ENCODE measurements around the gene PDK3.

PDK3 gene

GRCh38 chrX:24464836-24465531, at the start of gene PDK3:
Gene PDK3, plus strand, starts transcription at chrX:24465286. Its CDS starts 170 bp downstream, at chrX:24465456.
- Histone ChIP-seq H2AFZ (ENCODE audit: low read length, unreplicated experiment) (peak within 1 kb of the TSS; percentile 90), H3K36me3 (ENCODE audit: insufficient read depth, low read length) (no peaks in the 10 kb centered on the region), H3K4me1 (ENCODE audit: control insufficient read depth, insufficient read depth, low read length, unreplicated experiment) (peaks cover 17% of the 10 kb centered on the region), H3K4me3 (ENCODE audit: low read depth, low read length) (peak within 1 kb of the TSS; percentile 99), H3K27me3 (ENCODE audit: insufficient read depth, low read length) (no peaks in the 10 kb centered on the region), H3K27ac (ENCODE audit: low read depth, low read length) (no peak within 1 kb of the TSS), H3K79me2 (ENCODE audit: control insufficient read depth, insufficient read depth, low read length, unreplicated experiment) (peaks cover 14% of the 10 kb centered on the region)

GRCh38 chrX:24415921-24416320, 49.2 kb upstream of the PDK3 start:
- Histone ChIP-seq H3K27me3 (ENCODE audit: insufficient read depth, low read length) (peaks cover 11% of the 10 kb centered on the region; the same call in 1 of the 2 replicates), H3K27ac (ENCODE audit: low read depth, low read length) (no peak overlapping the region), H3K36me3 (ENCODE audit: insufficient read depth, low read length) (no peaks in the 10 kb centered on the region), H3K4me1 (ENCODE audit: control insufficient read depth, insufficient read depth, low read length, unreplicated experiment) (no peaks in the 10 kb centered on the region), H3K4me3 (ENCODE audit: low read depth, low read length) (no peak overlapping the region), H3K79me2 (ENCODE audit: control insufficient read depth, insufficient read depth, low read length, unreplicated experiment) (no peaks in the 10 kb centered on the region), H2AFZ (ENCODE audit: low read length, unreplicated experiment) (no peak overlapping the region)

DNA sequence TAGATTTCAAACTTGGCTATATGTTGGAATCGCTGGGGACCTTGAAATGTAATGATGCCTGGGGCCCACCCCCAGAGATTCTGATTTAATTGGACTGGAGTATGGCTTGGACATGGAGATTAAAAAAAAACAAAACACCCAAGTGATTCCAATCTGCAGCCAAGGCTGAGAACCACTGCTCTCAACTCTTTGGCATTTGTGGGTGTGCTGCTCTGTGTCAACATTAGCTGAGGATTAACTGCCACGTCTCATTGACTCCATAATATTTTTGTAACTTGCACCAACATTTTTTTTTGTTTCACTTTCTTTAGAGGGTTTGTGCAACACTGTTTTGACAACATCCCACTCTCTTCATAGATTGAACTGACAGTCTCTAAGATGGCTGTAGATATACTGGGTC, 41.1 kb upstream of the PDK3 start:
- Histone ChIP-seq H3K36me3 (ENCODE audit: insufficient read depth, low read length) (no peaks in the 10 kb centered on the region), H2AFZ (ENCODE audit: low read length, unreplicated experiment) (peak overlapping the region; percentile 60), H3K79me2 (ENCODE audit: control insufficient read depth, insufficient read depth, low read length, unreplicated experiment) (no peaks in the 10 kb centered on the region), H3K27ac (ENCODE audit: low read depth, low read length) (no peak overlapping the region), H3K27me3 (ENCODE audit: insufficient read depth, low read length) (no peaks in the 10 kb centered on the region), H3K4me3 (ENCODE audit: low read depth, low read length) (no peak overlapping the region), H3K4me1 (ENCODE audit: control insufficient read depth, insufficient read depth, low read length, unreplicated experiment) (peaks cover 6% of the 10 kb centered on the region)

DNA sequence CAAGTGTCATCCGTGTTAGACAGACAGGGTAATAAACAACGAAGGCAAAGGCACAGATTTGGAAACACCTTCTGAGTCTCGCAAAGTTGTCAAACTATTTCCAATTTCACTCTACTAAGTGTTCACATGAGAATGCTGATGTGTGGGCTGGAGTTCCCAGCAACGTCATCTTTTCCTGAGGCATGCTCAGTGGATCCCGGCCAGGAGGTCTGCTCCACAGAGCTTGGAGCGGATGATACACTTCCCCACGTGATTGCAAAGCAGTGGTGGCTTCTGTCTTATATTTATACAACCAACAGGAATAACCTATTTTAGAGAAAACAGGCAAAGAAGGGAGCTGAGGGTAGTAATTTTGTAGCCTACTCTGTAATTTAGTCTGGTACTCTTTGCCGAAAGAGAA, 40.1 kb upstream of the PDK3 start:
- Histone ChIP-seq H3K27me3 (ENCODE audit: insufficient read depth, low read length) (no peaks in the 10 kb centered on the region), H3K4me3 (ENCODE audit: low read depth, low read length) (peak overlapping the region; percentile 47), H3K36me3 (ENCODE audit: insufficient read depth, low read length) (no peaks in the 10 kb centered on the region), H2AFZ (ENCODE audit: low read length, unreplicated experiment) (peak overlapping the region; percentile 85), H3K27ac (ENCODE audit: low read depth, low read length) (no peak overlapping the region), H3K4me1 (ENCODE audit: control insufficient read depth, insufficient read depth, low read length, unreplicated experiment) (peaks cover 6% of the 10 kb centered on the region), H3K79me2 (ENCODE audit: control insufficient read depth, insufficient read depth, low read length, unreplicated experiment) (no peaks in the 10 kb centered on the region)

DNA sequence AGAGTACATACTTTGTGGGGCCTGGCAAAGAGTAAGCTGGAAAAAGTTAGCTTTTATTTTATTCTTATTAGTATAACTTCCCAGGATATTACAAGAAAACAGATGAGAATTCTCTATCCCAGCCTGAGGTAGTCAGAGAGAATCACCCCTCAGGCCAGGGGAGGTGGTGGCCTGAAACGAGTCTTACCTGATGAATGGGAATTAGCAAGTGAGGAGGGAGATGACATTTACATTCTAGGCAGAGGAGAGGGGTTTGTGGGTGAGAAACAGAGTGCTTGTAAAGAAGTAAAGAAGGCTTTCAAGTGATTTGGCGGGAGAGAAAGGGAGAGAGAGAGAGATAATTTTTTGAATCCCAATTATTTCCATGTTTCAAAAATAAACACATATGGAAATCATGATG, 39.3 kb upstream of the PDK3 start:
- Histone ChIP-seq H3K27me3 (ENCODE audit: insufficient read depth, low read length) (no peaks in the 10 kb centered on the region), H3K36me3 (ENCODE audit: insufficient read depth, low read length) (no peaks in the 10 kb centered on the region), H2AFZ (ENCODE audit: low read length, unreplicated experiment) (no peak overlapping the region), H3K4me3 (ENCODE audit: low read depth, low read length) (no peak overlapping the region), H3K27ac (ENCODE audit: low read depth, low read length) (no peak overlapping the region), H3K79me2 (ENCODE audit: control insufficient read depth, insufficient read depth, low read length, unreplicated experiment) (no peaks in the 10 kb centered on the region), H3K4me1 (ENCODE audit: control insufficient read depth, insufficient read depth, low read length, unreplicated experiment) (peaks cover 6% of the 10 kb centered on the region)

GRCh38 chrX:24426340-24426913, 38.7 kb upstream of the PDK3 start:
- Histone ChIP-seq H3K4me1 (ENCODE audit: control insufficient read depth, insufficient read depth, low read length, unreplicated experiment) (peaks cover 6% of the 10 kb centered on the region), H3K27ac (ENCODE audit: low read depth, low read length) (no peak overlapping the region), H2AFZ (ENCODE audit: low read length, unreplicated experiment) (peak overlapping the region; percentile 38), H3K36me3 (ENCODE audit: insufficient read depth, low read length) (no peaks in the 10 kb centered on the region), H3K27me3 (ENCODE audit: insufficient read depth, low read length) (peaks cover 5% of the 10 kb centered on the region; the same call in 1 of the 2 replicates), H3K4me3 (ENCODE audit: low read depth, low read length) (no peak overlapping the region), H3K79me2 (ENCODE audit: control insufficient read depth, insufficient read depth, low read length, unreplicated experiment) (no peaks in the 10 kb centered on the region)

GRCh38 chrX:24426921-24427746, 38.0 kb upstream of the PDK3 start:
- peaks cover 6% of the 10 kb centered on the region for H3K4me1 ChIP-seq (ENCODE audit: control insufficient read depth, insufficient read depth, low read length, unreplicated experiment)

GRCh38 chrX:24427747-24428019, 37.4 kb upstream of the PDK3 start:
- Histone ChIP-seq H3K79me2 (ENCODE audit: control insufficient read depth, insufficient read depth, low read length, unreplicated experiment) (no peaks in the 10 kb centered on the region), H3K36me3 (ENCODE audit: insufficient read depth, low read length) (no peaks in the 10 kb centered on the region), H2AFZ (ENCODE audit: low read length, unreplicated experiment) (no peak overlapping the region), H3K4me1 (ENCODE audit: control insufficient read depth, insufficient read depth, low read length, unreplicated experiment) (peaks cover 6% of the 10 kb centered on the region), H3K27ac (ENCODE audit: low read depth, low read length) (no peak overlapping the region), H3K4me3 (ENCODE audit: low read depth, low read length) (no peak overlapping the region), H3K27me3 (ENCODE audit: insufficient read depth, low read length) (peaks cover 17% of the 10 kb centered on the region)

More at GRCh38 chrX:24426921-24427746, 38.0 kb upstream of the PDK3 start:
- no peak overlapping the region for H3K27ac ChIP-seq (ENCODE audit: low read depth, low read length)
- peaks cover 12% of the 10 kb centered on the region; the same call in 1 of the 2 replicates for H3K27me3 ChIP-seq (ENCODE audit: insufficient read depth, low read length)
- no peaks in the 10 kb centered on the region for H3K36me3 ChIP-seq (ENCODE audit: insufficient read depth, low read length)
- H3K79me2 ChIP-seq (ENCODE audit: control insufficient read depth, insufficient read depth, low read length, unreplicated experiment), result no peaks in the 10 kb centered on the region
- no peak overlapping the region for H3K4me3 ChIP-seq (ENCODE audit: low read depth, low read length)
- H2AFZ ChIP-seq (ENCODE audit: low read length, unreplicated experiment), result peak overlapping the region; percentile 38

- H3K4me1 ChIP-seq (ENCODE audit: control insufficient read depth, insufficient read depth, low read length, unreplicated experiment), result peaks cover 6% of the 10 kb centered on the region
- H3K36me3 ChIP-seq (ENCODE audit: insufficient read depth, low read length), result no peaks in the 10 kb centered on the region
- H3K4me3 ChIP-seq (ENCODE audit: low read depth, low read length), result no peak overlapping the region
- no peak overlapping the region for H2AFZ ChIP-seq (ENCODE audit: low read length, unreplicated experiment)
- no peak overlapping the region for H3K27ac ChIP-seq (ENCODE audit: low read depth, low read length)
- H3K79me2 ChIP-seq (ENCODE audit: control insufficient read depth, insufficient read depth, low read length, unreplicated experiment), result no peaks in the 10 kb centered on the region
- peaks cover 18% of the 10 kb centered on the region for H3K27me3 ChIP-seq (ENCODE audit: insufficient read depth, low read length)
These were observed 36.6 kb upstream of the PDK3 start for GRCh38 chrX:24428516-24428915.

- no peak overlapping the region for H2AFZ ChIP-seq (ENCODE audit: low read length, unreplicated experiment)
- H3K36me3 ChIP-seq (ENCODE audit: insufficient read depth, low read length), result no peaks in the 10 kb centered on the region
- H3K79me2 ChIP-seq (ENCODE audit: control insufficient read depth, insufficient read depth, low read length, unreplicated experiment), result no peaks in the 10 kb centered on the region
- H3K4me1 ChIP-seq (ENCODE audit: control insufficient read depth, insufficient read depth, low read length, unreplicated experiment), result no peaks in the 10 kb centered on the region
- no peak overlapping the region for H3K4me3 ChIP-seq (ENCODE audit: low read depth, low read length)
- peaks cover 48% of the 10 kb centered on the region for H3K27me3 ChIP-seq (ENCODE audit: insufficient read depth, low read length)
- no peak overlapping the region for H3K27ac ChIP-seq (ENCODE audit: low read depth, low read length)
These were observed 30.0 kb upstream of the PDK3 start for GRCh38 chrX:24435060-24435459.
